GM19452 (cell line): ENCODE results near the gene MDH2.
"Not testable (repeated sequence)": the region's sequence is repeated elsewhere in the genome, so short reads cannot be mapped to it uniquely, and the experiment has no call there.

Experiments
- ATAC-seq: cut with Tn5 transposase; IDR thresholded peaks from one replicate; pipeline ENCODE4 v1.9.1; 2021; ENCODE audit not compliant: unreplicated experiment

The MDH2 gene

GRCh38 chr7:76047305-76047810, 548 bp upstream of the MDH2 start:
- ATAC-seq, result no peak

- ATAC-seq, result no peak
Observed at GRCh38 chr7:76048668-76048988, 722 bp downstream of the MDH2 start.

- no peak for ATAC-seq
Observed at GRCh38 chr7:76049295-76049694, 1.4 kb downstream of the MDH2 start.

GRCh38 chr7:76050545-76050944, 2.6 kb downstream of the MDH2 start:
- ATAC-seq, result no peak

GRCh38 chr7:76051840-76052239, 3.9 kb downstream of the MDH2 start:
- ATAC-seq, result no peak

- not testable (repeated sequence) for ATAC-seq
Observed at GRCh38 chr7:76052681-76053080, 4.8 kb downstream of the MDH2 start.

DNA sequence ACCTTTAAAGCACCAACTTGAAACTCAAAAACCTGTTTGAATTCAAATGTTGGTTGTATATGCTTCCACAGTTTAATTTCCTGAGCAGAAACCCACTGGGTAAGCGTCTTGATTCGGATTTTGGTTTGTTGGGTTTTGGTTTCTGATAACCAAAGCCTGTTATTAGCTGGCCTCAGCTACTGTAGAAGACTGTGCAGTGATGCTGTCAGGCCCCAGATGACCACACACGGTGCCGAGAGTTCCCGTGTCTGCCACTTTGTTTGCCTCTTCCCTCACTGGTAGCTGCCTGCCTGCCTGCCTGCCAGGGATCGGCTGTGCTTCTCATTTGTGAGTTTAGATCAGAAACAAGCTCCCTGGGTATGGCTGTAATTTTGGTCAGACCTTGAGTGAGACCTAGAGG, 5.6 kb downstream of the MDH2 start:
- ATAC-seq, result no peak

DNA sequence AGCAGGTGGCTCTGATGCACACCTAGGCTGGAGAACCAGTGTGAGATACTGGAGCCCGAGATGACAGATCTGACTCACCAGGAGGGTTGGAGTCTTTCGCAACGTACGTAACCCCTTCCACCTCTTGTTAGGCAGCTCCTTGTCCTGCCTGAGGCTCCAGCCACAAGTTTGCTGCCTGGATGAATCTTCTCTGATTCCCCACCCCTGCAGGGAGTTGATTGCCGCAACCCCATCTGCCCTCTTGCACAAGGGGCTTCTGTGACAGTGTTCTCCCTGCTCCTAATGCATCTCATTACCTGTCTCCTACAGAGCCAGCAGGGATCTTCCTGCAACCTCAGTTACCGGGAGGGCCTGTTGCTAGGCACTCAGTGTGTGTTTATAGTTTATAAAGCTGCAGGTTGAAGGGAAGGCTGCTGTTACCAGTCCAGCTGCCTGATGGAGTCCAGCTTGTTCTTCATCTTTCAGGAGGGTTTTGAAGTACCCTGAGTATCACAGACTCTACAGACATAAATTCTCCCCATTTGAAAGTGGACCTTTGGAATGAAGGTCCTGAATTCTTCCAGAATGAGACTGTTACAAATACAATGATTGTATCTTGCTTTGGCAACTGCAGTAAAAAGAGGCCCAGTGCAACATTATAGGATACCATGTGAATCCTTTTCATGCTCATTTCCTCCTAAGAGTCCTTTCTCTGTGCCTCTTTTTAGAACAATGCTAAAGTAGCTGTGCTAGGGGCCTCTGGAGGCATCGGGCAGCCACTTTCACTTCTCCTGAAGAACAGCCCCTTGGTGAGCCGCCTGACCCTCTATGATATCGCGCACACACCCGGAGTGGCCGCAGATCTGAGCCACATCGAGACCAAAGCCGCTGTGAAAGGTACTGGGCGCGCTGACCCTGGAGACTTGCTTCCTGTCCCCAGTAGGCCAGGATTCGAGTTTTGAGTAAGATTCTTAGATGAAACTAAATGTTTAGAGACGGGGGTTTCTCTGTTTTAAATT, 6.5 kb downstream of the MDH2 start:
- no peak for ATAC-seq

DNA sequence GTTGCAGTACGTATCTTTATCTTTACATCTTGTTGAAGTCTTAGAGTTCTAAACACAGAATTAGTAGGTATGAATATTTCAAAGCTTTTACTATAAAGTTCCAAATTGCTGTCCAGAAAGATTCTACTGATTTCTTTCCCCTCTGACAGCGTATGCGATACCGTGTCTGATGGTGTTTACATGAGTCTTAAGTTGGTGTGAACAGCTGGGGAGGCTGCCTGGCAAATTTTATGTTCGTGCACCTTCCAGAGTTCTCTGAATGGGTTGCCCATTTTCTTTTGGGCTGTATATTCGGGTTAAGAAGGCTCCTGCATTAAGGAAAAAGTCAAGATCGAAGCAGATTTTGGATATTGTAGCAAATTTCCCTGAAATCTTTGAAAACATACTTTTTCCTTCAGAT, 8.3 kb downstream of the MDH2 start:
- no peak for ATAC-seq

DNA sequence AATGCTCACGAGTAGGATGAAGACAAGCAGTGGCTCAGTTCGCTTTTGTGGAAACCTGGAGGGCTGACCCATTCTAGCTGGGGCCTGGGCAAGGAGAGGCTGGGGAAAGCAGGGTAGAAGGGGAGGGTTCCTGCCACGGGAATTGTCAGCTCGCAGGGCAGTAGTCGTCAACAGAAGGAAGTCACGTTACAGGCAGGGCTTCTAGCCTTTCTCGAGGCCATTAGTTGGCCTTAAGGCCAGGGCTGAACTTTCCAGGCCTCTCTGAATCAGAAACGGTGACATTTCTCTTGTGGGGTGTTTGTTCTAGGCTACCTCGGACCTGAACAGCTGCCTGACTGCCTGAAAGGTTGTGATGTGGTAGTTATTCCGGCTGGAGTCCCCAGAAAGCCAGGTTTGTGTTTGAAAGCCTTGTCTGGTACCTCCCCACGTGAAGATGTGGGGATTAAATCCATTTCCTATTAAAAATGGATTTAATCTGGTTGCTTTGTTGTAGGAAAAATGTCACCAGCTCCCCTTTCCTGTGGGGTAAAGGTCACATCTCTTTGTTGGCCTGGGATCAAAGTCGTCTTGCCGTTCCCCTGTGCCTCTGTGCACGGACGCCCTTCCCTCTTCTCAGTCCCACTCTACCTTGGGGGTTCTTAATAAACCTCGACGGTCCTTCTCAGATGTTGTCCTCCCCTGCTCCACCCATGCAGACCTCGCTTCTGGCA, 9.4 kb downstream of the MDH2 start:
- no peak for ATAC-seq

DNA sequence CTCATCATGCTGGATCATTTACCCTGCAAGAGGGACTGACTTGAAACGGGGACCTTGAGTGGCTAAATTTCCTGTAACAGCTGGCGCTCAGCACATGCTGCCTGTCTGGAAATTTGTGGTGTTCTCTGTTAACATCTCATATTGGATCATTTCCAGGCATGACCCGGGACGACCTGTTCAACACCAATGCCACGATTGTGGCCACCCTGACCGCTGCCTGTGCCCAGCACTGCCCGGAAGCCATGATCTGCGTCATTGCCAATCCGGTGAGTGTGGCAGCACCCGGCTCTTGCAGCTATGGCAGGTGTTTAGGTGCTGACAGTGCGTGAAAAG, 9.9 kb downstream of the MDH2 start:
- ATAC-seq, result no peak

DNA sequence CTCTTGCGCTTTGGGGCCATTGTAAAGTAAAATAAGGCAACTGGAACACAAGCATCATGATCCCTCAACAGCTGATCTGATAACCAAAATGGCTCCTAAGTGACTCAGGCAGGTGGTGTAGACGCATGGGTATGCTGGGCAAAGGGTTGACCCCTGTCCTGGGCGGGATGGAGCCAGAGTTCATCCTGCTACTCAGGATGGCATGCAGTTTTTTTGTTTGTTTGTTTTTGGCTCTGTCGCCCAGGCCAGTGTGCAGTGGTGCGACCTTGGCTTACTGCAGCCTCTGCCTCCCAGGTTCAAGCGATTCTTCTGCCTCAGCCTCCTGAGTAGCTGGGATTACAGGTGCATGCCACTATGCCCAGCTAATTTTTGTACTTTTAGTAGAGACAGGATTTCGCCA, 10.8 kb downstream of the MDH2 start:
- not testable (repeated sequence) for ATAC-seq

DNA sequence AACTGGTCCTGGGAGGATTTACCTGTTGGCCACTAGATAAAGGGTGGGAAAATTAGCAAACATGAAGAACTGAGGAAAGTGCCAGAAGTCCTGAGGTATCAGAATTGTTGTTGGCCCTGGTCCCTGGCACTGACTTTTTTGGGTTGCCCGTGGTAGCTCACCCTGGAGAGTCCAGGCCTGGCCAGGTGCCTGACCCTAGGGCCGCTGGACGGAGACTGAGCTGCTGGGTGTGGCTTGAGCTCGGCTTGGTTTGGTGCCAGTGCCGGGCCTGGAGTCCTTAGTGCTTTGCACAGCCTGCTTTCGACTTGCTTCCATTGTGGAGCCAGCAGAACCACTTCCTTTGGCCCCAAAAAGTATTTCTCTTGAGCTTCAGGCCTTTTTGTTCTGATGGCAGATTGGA, 12.9 kb downstream of the MDH2 start:
- ATAC-seq, result no peak

GRCh38 chr7:76062254-76062653, 14.3 kb downstream of the MDH2 start:
- ATAC-seq, result no peak

GRCh38 chr7:76063114-76063513, 15.2 kb downstream of the MDH2 start:
- no peak for ATAC-seq

GRCh38 chr7:76063525-76063924, 15.6 kb downstream of the MDH2 start:
- ATAC-seq, result no peak

DNA sequence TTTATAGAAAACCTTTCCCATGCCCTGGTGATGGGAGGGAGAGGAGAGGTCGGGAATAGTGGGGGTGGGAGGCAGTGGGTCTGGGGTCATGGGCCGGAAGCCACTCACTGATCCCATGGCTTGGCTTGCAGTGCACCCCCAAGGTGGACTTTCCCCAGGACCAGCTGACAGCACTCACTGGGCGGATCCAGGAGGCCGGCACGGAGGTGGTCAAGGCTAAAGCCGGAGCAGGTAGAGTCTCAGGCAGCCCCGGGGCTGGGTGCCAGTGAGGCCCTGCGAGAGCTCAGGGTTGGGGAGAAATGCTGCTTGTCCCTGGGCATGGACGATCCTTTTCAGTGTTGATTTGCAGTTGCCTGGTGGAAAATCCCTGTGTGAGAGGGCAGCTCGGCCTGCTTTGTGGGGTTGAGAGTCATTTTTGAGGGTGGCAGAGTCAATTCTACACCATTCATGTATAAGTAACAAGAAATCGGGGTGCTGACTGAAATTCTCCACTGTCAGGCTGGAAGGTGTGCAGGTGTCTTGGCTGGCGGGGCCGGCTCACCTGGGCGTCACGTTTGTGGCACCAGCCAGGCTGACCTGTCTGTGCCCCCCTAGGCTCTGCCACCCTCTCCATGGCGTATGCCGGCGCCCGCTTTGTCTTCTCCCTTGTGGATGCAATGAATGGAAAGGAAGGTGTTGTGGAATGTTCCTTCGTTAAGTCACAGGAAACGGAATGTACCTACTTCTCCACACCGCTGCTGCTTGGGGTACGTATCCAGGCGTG, 16.5 kb downstream of the MDH2 start:
- no peak for ATAC-seq

DNA sequence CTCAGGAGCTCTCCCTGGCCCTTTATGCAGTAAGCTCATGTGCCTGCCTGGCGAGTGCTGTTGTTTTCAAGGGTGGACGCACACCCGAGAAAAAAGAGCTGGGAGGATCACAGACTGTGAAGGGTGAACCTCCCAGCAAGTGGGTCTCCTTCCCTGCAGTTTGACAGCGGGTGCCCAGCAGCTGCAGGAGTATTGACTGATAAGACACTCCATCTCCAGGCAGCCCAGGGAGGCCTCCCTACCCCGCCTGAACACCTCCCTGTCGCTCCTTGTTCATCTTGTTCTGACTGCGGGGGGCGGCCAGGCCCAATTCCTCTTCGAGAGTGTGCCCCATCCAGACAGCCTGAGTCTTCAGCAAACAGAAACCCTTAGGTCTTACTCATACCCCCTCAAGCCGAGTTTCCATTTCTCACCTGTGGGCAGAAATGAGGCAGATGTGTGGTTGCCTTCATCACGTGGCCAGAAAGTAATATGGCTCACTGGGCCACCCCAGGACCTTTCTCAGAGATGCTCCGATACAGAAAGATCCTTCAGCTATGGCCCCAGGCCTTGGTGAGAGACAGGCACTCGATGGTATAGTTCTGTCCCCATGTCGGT, 17.2 kb downstream of the MDH2 start:
- no peak for ATAC-seq

DNA sequence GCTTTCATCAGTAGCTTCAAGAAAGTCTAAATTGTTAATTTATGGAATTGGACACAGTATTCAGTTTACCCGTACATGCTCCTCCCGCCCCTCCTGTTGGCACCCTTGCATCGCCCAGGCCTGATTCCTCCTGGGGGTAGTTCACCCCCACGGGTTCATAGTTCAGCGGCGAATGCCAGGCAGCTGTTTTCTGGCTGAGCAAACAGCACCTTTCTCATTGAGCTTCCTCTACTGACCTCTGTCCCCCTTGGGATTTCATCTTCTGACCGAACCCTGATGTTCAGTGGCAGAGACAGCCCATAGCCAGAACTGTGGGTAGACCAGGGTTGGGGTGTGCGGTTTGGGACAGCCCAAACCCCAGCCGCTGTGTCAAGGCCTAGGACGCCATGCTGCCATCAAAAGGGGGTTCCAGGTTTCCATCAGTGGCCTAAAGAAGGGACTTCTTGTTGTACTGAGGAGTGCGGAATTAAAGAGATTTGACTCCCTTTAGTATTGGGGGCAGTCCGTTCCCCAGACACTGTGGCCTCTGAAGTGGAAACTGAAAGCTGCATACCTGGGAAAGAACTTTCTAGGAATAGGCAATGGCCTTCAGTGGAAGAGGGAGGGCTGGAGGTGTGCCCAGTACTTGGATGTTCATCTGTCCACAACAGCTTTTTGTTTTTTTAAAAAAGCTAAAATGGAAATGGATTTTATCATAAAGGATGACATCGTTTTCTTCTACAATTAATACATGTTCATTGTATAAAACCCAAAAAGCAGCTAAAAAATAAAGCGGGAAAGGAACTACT, 19.0 kb downstream of the MDH2 start:
- ATAC-seq, result no peak

DNA sequence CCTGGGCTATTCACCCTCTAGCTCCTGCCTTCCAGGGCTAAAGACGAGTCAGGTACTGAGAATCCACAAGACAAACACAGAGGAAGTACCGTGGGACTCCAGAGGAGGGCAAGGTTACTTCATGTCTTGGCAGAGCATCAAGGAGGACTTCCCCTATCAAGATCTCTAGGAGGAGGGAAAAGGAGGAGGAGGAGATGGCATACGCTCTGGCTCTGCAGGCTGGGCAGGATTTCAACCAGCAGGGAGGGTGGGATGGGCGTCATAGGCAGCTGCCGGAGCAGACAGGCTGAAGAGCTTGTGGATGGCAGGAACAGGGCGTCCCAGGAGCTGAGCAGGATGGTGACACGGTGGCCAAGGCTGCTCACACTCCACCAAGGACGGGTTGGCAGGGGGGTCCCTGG, 21.3 kb downstream of the MDH2 start:
- no peak for ATAC-seq
